GM18870 (cell line): ENCODE data around the gene TBC1D22B.
"Not testable (repeated sequence)": the region's sequence is repeated elsewhere in the genome, so short reads cannot be mapped to it uniquely, and the experiment has no call there.

Source experiments
- ATAC-seq: cut with Tn5 transposase; IDR thresholded peaks from one replicate; pipeline ENCODE4 v1.9.1; 2021; ENCODE audit warnings: moderate library complexity; ENCODE audit not compliant: unreplicated experiment

TBC1D22B gene

DNA sequence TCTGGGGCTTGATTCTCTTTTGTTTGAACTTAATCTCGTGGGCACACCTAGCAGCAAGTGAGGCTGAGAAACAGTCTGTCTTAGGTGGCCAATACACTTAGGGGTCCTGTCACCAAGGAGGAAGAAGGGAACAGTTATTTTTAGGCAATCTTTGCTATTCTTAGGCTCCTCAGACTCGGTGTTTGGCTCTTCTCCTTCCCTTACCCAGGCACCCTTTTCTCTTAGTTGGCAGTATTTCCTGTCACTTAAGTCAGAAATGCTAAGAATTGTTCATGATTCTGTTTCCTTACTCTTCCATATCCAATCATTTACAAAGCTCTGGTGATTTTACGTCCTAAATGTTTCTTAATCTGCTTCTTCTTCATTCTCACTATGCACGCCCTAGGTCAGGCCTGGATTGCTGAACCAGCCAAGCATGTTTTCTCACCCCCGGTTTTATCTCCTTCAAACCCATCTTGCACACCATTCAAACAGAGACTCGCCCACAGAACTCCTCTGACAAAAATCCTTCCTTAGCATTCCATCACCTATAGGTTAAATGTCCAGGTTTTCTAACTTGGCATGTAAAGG, 45.6 kb downstream of the TBC1D22B start:
- no peak for ATAC-seq

DNA sequence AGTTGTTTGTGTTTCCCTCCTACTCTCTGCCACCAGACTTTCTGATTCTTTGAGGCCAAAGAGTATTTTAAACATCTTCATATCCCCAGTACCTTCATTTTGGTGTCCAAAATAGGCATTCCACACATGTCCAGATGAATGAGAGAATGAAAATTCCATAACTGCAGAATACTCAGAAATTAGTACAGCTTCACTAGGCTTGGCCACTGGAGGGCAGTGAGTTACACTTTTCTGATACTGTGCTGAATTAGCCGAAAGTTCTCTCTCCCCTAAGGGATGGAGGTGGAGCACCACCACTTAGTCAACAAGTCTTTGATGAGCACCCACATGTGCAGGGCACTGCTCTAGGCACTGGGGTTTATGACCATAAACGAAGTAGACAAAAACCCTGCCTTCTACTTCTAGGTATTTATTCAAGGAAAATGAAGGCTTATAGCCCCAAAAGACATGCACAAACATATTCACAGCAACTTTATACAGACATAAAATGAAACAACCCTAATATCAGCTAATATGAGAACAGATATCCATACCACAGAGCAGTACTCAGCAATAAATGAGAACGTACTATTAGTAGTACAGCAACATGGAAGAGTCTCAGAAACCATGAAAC, 46.4 kb downstream of the TBC1D22B start:
- ATAC-seq = no peak

DNA sequence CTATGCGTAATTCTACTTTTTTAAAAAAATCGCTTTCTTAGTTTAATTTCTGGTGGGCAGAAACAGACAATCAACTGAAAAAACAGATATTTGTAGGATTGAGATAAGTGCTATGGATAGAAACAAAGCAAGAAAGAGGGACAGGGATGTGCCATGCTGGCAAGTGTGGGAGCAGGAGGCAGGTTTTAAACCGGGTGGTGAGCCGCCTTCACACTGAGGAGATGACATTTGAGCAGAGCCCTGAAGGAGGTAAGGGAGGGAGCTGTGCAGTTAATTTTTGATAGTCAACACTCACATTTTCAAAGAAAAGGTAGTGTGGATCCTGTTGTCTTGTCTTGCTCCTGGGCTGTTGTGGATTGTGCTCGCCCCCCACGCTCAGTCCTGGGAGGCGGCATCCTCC, 47.2 kb downstream of the TBC1D22B start:
- ATAC-seq = no peak

DNA sequence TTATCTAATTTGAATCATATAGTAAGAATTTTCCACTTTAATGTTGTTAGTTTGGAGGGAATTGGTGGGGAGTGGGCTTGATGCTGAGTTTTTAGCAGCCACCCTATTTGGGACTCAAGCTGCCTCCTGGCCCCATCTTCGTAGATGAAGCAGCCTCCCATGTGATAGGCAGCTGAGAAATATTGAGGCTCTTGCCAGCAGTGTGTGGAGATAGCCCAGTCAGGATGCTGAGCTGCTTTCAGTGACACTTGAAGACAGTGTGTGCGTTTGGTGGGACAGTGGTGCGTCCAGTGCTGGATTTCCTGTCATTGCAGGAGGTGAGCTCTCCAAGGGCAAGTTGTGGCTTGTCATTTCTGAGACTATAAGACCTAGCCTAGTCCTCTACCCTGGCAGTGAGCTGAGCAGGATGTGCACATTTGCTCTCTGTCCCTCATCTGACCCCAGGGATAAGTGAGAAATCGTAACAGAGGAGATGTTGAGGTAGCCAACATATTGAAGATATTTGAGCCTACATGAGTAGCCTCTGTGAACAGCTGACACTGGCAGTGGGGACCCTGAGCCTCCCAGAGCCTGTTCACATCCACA, 48.4 kb downstream of the TBC1D22B start:
- no peak for ATAC-seq

DNA sequence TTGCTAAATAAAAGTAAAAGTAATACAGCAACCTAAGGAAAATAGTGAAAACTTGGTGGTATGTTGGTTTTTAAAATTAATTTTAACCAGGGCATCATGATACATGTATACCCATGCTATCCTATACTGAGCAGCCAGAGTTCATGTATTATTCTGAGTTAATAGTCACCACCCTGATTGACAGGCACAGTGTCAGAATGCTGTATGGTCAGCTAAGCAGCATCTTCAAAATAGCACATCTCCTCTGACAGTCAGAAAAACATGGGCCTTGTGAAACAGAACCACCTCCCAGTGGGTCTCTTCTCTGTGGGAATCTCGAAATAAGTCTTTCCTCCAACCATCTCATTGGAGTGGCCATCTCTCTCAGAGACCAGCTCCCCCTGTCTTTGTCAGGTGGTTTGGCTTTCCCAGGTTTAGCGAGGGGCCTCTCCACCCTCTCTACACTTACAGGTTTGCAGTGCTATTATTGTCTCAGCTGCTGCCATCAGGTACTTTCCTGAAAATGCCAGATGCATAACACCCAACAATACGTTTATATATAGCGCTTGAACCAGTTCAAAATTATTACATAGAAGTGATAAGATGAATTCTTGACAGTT, 49.2 kb downstream of the TBC1D22B start:
- ATAC-seq = no peak

DNA sequence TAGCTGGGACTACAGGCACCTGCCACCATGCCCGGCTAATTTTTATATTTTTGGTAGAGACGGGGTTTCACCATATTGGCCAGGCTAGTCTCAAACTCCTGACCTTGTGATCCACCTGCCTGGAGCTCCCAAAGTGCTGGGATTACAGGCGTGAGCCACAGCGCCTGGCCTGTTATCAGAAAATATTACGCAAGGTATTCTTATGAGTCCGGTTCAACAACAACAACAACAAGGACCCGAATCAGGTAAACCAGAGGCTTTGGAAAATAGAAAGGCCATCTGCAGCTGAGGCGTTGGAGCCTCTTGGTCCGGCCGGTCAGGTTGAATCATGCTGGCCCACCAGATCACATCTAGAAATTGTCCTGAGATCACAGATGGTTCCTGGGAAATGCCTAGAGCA, 49.9 kb downstream of the TBC1D22B start:
- not testable (repeated sequence) for ATAC-seq

DNA sequence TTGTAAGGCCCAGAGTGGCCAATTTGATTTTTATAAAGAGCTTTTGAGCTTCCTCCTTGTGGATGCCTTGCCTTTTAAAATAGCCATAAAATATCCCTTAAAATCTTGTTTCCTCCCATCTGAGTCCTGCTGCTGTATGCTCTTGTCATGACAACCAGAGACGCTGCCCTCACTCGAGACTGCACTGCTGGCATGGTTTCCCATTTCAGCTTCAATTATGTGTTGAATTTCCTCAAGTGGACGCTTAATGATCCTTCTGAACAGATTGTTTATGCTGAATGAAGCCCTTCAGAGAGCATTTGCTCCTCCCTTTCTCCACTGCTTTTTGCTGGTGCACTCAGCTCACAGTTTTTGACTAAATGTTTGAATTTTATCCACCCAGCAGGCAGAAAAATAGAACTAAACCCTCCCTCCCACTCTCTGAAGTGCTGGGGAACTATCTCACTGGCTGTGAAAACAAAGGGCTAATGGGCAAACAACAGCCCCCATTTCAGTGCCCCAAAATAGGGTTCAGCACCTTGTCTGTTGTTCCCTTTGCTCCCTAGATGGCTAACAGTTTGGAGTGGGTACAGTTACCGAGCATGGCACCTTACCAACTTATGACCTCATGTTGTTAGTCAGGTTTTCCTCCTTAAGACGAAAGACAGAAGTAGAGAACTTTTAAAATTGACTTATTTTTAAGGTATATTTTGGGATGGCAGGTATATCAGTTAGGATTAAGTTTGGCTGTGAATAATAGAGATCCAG, 50.7 kb downstream of the TBC1D22B start:
- ATAC-seq = no peak

DNA sequence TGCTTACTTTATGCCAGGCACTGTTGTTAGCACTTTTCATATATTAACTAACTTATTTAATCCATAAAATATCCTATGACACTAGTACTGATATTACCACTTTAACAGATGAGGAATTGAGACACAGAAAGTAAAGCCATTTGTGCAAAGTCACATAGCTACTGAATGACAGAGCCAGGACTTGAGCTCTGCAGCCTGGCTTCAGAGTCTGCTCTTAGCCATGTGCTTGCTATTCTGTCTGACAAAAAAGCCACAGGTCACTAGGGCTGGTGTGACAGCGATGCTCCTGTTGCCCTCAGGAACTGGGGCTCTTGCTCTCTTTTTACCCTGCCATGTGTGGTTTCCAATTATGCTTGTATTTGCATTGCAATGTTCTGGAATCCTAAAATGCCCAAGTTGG, 51.5 kb downstream of the TBC1D22B start:
- no peak for ATAC-seq

DNA sequence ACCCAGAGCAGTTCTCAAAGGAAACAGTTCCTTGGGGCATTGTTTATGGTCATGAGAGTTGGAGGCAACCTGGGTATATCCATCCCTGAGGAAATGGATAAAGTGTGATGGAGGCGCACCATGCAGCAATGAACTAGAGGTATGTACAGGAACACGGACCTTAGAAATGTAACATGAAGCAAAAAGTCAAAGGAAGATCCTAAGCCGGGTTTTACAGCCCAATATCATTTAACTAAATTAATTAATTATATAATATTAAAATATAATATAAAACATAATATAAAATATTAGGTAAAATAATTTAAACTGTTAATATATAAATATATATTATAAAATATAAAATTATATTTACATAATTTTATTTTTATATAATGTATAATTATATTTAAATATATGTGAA, 52.1 kb downstream of the TBC1D22B start:
- ATAC-seq = no peak

DNA sequence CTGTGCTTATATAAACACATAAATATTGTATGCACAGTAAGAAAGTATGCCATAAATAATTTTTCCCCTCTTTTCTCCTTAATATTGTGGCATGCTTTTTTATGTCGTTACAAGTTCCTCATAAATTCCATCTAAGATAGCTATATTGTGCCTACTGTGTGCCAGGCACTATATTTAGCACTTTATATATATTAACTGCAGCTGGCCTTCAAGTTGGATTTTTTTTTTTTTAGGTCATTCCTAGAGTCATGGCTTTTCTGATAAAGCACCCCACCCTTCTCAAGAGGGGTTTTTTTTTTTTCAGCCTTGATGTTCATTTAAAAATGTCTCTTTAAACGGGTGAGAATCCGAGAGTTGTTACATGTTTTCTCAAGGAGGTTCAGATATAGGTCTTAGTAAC, 53.4 kb downstream of the TBC1D22B start:
- no peak for ATAC-seq

DNA sequence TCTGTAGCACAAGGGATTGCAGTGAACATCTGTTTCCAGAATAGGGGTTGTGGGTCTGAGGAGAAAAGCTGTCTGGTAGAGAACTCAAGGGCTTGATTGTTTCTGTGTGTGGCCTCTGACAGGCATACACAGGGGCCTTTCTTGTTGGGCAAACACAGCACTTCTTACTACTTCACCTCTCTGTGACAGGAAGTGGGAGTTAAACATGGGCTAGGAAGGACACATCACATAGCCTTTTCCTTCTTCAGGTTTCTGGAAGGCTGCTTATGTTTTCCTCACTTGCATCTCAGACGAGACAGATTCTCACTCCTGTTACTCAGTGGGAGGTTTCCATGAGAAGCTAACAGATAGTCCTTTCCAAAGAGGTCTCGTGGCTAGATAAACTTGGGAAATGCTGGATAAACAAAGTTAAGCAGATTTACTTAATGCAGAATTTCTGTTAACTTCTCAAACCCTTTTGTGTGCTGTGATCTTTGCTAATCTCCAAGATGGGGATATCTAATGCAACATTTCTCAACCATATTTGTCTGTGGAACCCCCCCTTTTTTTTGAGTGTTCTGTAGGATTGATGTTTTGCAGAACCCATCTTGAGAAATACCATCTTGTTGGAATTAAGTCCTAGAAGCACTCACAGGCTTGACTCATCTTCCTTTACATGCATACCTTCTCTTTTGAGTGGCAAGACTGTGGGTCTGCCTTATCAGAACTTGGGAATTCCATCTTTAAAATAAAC, 54.3 kb downstream of the TBC1D22B start:
- no peak for ATAC-seq

DNA sequence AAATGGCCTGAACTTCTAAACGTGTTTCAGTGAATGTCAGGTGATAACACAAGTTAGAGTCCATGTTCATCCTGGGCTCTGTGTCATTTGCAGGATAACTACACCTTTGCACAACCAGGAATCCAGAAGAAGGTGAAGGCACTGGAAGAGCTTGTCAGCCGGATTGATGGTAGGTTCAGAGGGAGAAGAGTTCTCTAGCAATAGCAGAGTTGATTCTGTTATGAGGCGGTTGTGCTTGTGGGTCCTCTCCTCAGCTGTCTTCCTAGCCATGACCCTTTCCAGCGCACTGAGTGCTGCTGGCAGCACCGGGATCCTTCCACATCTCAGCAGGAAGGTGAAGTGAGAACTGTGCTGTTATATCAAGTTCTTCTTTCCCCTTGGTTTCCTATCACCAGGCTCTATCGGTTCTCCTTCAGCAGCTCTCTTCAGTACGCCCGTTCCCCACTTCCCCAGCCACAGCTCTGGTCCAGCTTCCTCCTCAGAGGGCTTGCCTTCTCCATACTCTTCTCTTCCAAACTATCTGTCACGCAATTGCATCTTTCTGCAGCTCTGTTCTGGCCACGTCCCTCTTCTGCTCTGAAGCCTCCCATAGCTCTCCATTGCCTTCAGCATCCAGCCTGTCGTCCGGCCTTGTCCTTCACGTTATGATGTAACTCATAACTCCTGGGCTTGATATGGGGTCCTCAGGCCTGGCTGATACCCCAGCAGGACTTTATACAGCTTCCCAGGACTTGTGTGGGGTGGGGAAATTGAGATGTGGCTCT, 56.3 kb downstream of the TBC1D22B start:
- ATAC-seq = no peak

DNA sequence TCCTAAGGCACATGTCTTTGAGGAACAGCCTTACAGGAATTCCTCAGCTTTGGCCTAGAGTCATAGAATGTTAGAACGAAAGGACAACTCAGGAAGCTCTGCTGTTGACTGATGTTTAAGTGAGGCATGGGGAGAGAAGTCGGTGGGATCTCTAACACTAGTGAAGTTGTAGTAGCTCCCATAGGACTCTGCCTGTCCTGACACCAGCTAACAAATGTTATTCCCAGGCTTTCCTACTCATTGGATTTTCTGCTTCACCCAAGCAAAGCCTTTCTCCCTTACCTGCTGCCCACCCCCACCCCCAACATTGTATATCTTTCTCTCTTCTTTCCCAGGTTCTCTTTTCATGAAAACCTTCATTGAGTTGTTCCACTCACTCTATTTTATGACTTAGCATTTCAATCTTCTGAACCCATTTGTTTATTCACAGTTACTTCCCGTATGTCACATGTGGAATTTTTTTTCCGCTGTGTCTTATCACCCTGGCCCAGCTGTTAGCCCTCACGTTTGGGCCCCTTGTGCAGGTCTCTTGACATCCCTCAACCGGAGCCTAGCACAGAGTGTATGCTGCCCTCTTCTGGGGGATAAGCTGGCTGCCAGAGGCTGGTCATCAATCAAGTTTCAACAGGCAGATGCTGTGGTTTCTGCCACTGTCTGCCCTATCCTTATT, 57.0 kb downstream of the TBC1D22B start:
- ATAC-seq = no peak

DNA sequence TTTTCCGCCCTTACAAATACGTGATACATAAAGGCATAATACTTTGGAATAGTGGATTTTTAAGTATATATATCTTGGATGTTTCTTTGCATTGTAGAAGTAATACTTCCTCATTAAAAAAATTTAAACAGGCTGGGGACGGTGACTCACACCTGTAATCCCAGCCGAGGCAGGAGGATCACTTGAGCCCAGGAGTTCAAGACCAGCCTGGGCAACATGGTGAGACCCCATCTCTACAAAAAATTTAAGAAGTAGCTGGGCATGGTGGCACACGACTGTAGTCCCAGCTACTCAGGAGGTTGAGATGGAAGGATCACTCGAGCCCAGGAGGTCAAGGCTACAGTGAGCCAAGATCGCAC, 57.6 kb downstream of the TBC1D22B start:
- no peak for ATAC-seq

DNA sequence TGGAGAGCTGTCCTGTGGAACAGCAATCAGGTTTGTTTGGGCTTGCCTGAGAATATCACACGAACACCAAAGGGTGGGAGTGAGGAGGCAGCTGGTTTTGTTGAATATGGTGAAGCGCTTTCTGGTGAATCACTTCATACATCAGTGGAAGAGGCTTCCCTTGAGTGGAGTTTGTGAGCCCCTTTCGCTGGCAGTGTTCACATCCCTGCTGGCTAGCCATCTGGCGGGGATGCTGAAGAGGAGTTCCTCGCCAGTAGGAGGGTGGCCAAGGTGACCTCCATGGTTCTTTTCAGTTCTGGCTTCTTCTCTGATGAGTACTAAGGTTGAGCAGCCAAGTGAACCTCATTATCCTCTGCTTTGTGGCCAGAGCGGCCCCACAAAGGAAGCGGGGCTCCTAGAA, 58.5 kb downstream of the TBC1D22B start:
- ATAC-seq = no peak

DNA sequence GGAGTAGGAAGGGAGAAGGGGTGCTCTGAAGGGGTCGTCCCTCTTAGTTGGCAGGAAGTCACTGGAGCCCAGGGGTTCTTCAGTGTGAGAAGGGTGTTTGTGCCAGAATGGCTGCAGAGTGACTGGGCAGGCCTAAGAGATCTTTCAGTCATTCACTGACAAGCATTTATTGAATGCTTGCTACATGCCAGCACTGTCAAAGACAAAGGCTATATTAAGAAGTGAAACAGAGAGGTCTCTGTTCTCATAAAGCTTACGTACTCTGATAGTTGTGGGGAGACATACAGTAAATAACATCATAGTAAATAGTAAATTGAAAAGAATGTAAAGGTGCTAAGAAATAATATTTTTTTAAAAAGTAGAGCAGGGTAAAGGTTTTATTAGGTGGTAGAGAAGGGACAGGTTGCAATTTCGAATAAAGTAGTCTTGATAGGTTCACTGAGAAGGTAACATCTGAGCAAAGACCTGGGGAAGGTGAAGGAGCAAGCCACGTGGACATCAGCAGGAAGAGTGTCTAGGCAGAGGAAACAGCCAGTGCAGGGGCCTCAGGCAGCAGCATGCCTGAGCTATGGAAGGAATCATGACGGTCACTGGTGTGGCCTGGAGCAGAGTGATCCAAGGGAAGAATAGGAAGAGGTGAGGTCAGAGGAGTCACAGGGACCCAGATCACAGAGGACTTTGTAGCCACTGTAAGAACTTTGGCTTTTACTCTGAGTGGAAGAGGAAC, 59.9 kb downstream of the TBC1D22B start:
- no peak for ATAC-seq

DNA sequence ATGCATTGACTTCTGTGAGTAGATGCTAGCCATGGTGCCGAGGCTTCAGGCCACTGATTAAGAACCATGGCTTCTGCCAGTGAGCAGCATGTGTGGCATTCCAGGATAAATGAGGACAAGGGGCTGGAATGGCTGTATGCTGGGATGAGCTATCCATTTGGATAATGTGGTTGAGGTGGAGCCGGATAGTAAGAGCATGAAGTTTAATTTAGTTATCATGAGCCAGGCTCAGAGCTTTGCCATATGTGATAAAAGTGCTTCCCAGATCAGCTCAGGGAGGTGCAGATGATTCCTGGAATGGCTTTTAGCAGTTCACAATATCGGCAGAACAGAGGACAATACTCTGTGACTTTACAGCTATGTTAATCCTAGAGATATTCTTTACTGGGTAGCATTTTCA, 61.6 kb downstream of the TBC1D22B start:
- no peak for ATAC-seq

DNA sequence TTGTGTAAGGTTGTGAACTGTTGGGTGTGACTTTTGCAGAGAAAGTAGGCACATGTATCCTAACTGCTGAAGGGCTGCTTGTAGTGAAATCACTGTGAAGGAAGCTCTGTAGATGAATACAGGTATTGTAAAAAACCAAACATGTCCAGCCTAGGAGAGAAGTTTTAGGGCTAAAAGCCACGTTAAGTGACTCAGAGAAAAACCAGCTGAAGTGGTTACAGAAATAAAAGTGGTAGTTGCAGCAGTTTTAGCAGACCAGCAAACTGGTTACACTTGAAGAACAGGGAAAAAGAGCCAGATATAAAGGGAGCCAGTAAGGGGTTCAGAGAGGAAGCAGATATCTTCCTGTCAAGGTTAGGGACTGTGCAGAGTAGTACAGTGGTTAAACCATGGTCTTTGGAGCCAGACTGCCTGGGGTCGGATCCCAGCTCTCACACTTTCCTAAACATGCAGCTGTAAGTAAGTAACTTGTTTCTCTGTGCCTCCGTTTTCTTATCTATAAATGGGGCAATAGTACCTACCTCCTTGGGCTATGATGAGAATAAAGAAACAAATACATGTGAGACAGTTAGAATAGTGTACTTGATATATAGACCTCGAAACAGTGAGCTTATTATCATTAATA, 62.4 kb downstream of the TBC1D22B start:
- no peak for ATAC-seq

DNA sequence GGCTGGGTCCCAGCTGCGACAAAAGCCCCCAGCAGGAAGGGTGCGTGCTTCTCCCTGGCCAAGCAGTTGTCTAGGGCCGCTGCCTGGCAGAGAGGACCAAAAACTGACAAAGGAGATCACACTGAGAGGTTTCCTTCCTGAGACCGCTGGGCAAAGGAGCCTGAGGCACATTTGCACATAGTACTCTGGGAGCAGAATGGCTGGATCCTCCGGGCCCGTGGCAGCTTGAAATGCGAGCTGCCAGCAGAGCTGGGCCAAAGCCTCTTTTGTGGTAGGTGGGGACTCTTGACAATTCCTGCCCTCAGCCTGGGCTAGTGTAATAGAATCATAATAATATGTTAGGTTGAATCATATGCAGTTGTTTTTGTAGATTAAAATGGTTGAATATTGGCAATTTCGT, 63.1 kb downstream of the TBC1D22B start:
- no peak for ATAC-seq
